HCT116 (cell line): Measurements from ENCODE around the gene SAPCD2. TPM values are rescaled to one million over a fixed set of nuclear protein-coding genes. Genes with fewer than 3 reads are reported as not detected.

Experiments
- ATAC-seq: fragments of 200-7000 bp; cut with Tn5 transposase; 2 replicates; pipeline ENCODE4 v1.9.1; 2020; ENCODE audit warnings: mild to moderate bottlenecking, moderate library complexity
- BruUV-seq: library from RNA; stranded (reverse); fragments of 400-500 nt; replicated peaks from 2 replicates; lab custom pipeline; 2021; lab: Mats Ljungman, UMichigan
- CTCF ChIA-PET: fragments of 300-600 bp; sonication (Branson Sonifier 250); formaldehyde crosslinking; loops from one replicate; lab custom pipeline; 2021; ENCODE audit warnings: antibody characterized with exemption; lab: Charles Lee
- POLR2A ChIA-PET: fragments of 300-600, 350-600 bp; sonication (Branson Sonifier 250); formaldehyde crosslinking; loops from one replicate; lab custom pipeline; 2021; ENCODE audit warnings: antibody characterized with exemption; lab: Charles Lee
- RAD21 ChIA-PET, 2 experiments: fragments of 300-600 bp; sonication (Branson Sonifier 250); formaldehyde crosslinking; loops; one replicate each; lab custom pipeline; 2023; ENCODE audit warnings: low total read pairs in 2 of 2; ENCODE audit not compliant: uncharacterized antibody in 2 of 2, unreplicated experiment in 2 of 2, low non-redundant PET in 1 of 2; lab: Charles Lee
- DNase-seq: peaks from one replicate; pipeline ENCODE4 v3.0.0-alpha.2; 2010; ENCODE audit warnings: low read depth, low spot score
- H2AFZ ChIP-seq: fragments of 200-600 bp; shearing (Covaris generic), sonication (generic); 2 replicates; pipeline ENCODE4 v1.6.1; 2017; ENCODE audit warnings: low read depth, mixed run types, mixed read lengths, antibody characterized with exemption, low read length; ENCODE audit not compliant: poor library complexity, severe bottlenecking
- H3K27ac ChIP-seq: 2 replicates; pipeline ENCODE4 v1.5.1; 2012; ENCODE audit warnings: low read depth, low read length
- H3K27me3 ChIP-seq: fragments of 200-600 bp; sonication (generic); 2 replicates; pipeline ENCODE4 v1.6.1; 2016; ENCODE audit warnings: mixed run types, low read length, mixed read lengths; ENCODE audit not compliant: insufficient read depth
- H3K36me3 ChIP-seq, 2 experiments: fragments of 200-500 bp in 1 of 2; fragments of 200-600 bp in 1 of 2; sonication (Bioruptor generic) in 1 of 2; sonication (generic) in 1 of 2; 2 replicates each; pipeline versions ENCODE4 v1.5.1 to v1.6.1; 2014 to 2016; ENCODE audit warnings: low read length in 2 of 2, inconsistent platforms in 1 of 2, mixed read lengths in 1 of 2, mixed run types in 1 of 2; ENCODE audit not compliant: insufficient read depth in 2 of 2, control insufficient read depth in 1 of 2
- H3K4me1 ChIP-seq, 2 experiments: fragments of 200-600 bp in 1 of 2; sonication (generic) in 1 of 2; 2 replicates each; pipeline versions ENCODE4 v1.5.1 to v1.6.1; 2012 to 2017; ENCODE audit warnings: low read length in 2 of 2, inconsistent platforms in 1 of 2, mild to moderate bottlenecking in 1 of 2, mixed read lengths in 1 of 2, mixed run types in 1 of 2, moderate library complexity in 1 of 2; ENCODE audit not compliant: insufficient read depth in 2 of 2, control insufficient read depth in 1 of 2
- H3K4me2 ChIP-seq: fragments of 200-600 bp; sonication (generic); 2 replicates; pipeline ENCODE4 v1.6.1; 2017; ENCODE audit warnings: mixed run types, low read length, mixed read lengths
- H3K4me3 ChIP-seq, 2 experiments: fragments of 200-600 bp in 1 of 2; sonication (generic) in 1 of 2; replicated peaks in 1 of 2; 2 replicates each; pipeline ENCODE4 v1.5.1; 2011 to 2016; ENCODE audit warnings: low read length in 2 of 2, control low read depth in 1 of 2, low read depth in 1 of 2, mild to moderate bottlenecking in 1 of 2, mixed read lengths in 1 of 2, mixed run types in 1 of 2
- H3K79me2 ChIP-seq: fragments of 200-600 bp; sonication (generic); 2 replicates; pipeline ENCODE4 v1.6.1; 2017; ENCODE audit warnings: mild to moderate bottlenecking, mixed run types, low read length, moderate library complexity, mixed read lengths; ENCODE audit not compliant: insufficient read depth
- H3K9ac ChIP-seq: fragments of 200-600 bp; sonication (generic); 2 replicates; pipeline ENCODE4 v1.6.1; 2016; ENCODE audit warnings: low read length, mixed read lengths
- H3K9me2 ChIP-seq: fragments of 200-600 bp; sonication (generic), shearing (Covaris generic); 2 replicates; pipeline ENCODE4 v1.6.1; 2017; ENCODE audit warnings: mixed run types, mild to moderate bottlenecking, moderate library complexity; ENCODE audit not compliant: insufficient read depth
- H3K9me3 ChIP-seq, 2 experiments: fragments of 200-500 bp in 1 of 2; fragments of 200-600 bp in 1 of 2; sonication (Bioruptor generic) in 1 of 2; sonication (generic) in 1 of 2; 2 replicates each; pipeline ENCODE4 v1.6.1; 2014 to 2017; ENCODE audit warnings: low read length in 2 of 2, mixed read lengths in 2 of 2, inconsistent platforms in 1 of 2, low read depth in 1 of 2, mild to moderate bottlenecking in 1 of 2, mixed run types in 1 of 2, moderate library complexity in 1 of 2; ENCODE audit not compliant: control insufficient read depth in 1 of 2, insufficient read depth in 1 of 2
- H4K20me1 ChIP-seq: fragments of 200-600 bp; sonication (generic), shearing (Covaris generic); 2 replicates; pipeline ENCODE4 v1.6.1; 2017; ENCODE audit warnings: mixed run types, mild to moderate bottlenecking, moderate library complexity; ENCODE audit not compliant: insufficient read depth
- EGR1 ChIP-seq: IDR thresholded peaks from 2 replicates; pipeline ENCODE4 v1.6.1; 2012; ENCODE audit warnings: low read depth
- ELF1 ChIP-seq: IDR thresholded peaks from 2 replicates; pipeline ENCODE4 v1.6.1; 2012; ENCODE audit warnings: low read depth, borderline replicate concordance
- POLR2AphosphoS5 ChIP-seq: IDR thresholded peaks from 2 replicates; pipeline ENCODE4 v1.6.1; 2011; ENCODE audit warnings: mild to moderate bottlenecking, low read depth, low read length, moderate library complexity
- TCF7L2 ChIP-seq: IDR thresholded peaks from 2 replicates; pipeline ENCODE4 v1.7.0; 2011; ENCODE audit warnings: borderline replicate concordance, inconsistent platforms; ENCODE audit not compliant: insufficient read depth, insufficient read length; ENCODE audit errors: extremely low read depth
- intact Hi-C: fragments of 100-400 bp; cut with micrococcal nuclease; formaldehyde crosslinking; loops from 2 replicates; pipeline ENCODE4 v1.10.0; 2022
- total RNA-seq: library from RNA; stranded (reverse); gene quantifications from one replicate; pipeline ENCODE4 v1.2.1, GENCODE V29; 2021; ENCODE audit not compliant: unreplicated experiment
- TF ChIP-seq, protein P1 (sequence below), 3 experiments: fragments of 200-600 bp in 1 of 3; sonication (generic) in 1 of 3; IDR thresholded peaks in 2 of 3; conservative IDR thresholded peaks in 1 of 3; 2 replicates each; pipeline ENCODE4 v1.5.1; 2012 to 2017; ENCODE audit warnings: low read depth in 2 of 3, low read length in 2 of 3, antibody characterized with exemption in 1 of 3, borderline replicate concordance in 1 of 3, control low read depth in 1 of 3, mild to moderate bottlenecking in 1 of 3, mixed read lengths in 1 of 3, mixed run types in 1 of 3, moderate library complexity in 1 of 3; ENCODE audit not compliant: insufficient read depth in 1 of 3

The SAPCD2 gene
- total RNA-seq, 1 experiment from 2014 or later = 71.7 TPM

DNA sequence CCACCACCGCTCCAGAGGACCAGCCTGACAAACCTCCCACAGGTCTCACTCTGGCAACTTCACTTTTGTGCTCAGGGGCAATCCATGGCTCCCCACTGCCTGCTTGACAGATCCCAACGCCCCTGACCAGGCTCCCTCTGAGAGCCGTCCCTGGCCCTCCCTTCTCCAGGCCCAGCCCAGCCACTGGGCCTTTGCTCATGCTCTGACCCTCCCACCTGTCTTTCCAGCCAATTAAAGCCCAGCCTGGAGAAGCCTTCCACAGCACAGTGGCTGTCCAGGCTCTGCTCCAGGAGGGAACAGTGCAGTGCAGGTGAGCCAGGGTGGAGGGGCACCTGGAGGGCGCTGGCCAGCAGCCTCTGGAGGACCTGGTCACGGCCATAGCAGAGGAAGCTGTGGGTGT lies 19.8 kb downstream of the SAPCD2 start:
- Histone ChIP-seq H3K79me2 (no peaks in the 10 kb centered on the region), H3K4me3 (no peak overlapping the region), H4K20me1 (no peaks in the 10 kb centered on the region), H3K27ac (no peak overlapping the region), H3K9me2 (no peaks in the 10 kb centered on the region), H3K27me3 (no peaks in the 10 kb centered on the region), H3K4me1 (peaks cover 14 to 34% of the 10 kb centered on the region in 2 experiments), H3K9me3 (no peaks in the 10 kb centered on the region), H3K9ac (no peak overlapping the region), H3K4me2 (no peak overlapping the region), H2AFZ (no peak overlapping the region), H3K36me3 (no peaks in the 10 kb centered on the region)
- ChIA-PET RAD21 (no interaction called here), POLR2A (no interaction called here), CTCF (no interaction called here)
- DNase-seq (no peak), ATAC-seq (no peak)
- TF ChIP-seq ELF1 = no peak
- TF ChIP-seq EGR1 = no peak
- no peak for TF ChIP-seq POLR2AphosphoS5
- intact Hi-C loops = loop anchor here (1.0 kb wide), 1 partner anchor 14 kb away; no protein-coding TSS in a partner anchor
- no TSS peak for BruUV-seq

DNA sequence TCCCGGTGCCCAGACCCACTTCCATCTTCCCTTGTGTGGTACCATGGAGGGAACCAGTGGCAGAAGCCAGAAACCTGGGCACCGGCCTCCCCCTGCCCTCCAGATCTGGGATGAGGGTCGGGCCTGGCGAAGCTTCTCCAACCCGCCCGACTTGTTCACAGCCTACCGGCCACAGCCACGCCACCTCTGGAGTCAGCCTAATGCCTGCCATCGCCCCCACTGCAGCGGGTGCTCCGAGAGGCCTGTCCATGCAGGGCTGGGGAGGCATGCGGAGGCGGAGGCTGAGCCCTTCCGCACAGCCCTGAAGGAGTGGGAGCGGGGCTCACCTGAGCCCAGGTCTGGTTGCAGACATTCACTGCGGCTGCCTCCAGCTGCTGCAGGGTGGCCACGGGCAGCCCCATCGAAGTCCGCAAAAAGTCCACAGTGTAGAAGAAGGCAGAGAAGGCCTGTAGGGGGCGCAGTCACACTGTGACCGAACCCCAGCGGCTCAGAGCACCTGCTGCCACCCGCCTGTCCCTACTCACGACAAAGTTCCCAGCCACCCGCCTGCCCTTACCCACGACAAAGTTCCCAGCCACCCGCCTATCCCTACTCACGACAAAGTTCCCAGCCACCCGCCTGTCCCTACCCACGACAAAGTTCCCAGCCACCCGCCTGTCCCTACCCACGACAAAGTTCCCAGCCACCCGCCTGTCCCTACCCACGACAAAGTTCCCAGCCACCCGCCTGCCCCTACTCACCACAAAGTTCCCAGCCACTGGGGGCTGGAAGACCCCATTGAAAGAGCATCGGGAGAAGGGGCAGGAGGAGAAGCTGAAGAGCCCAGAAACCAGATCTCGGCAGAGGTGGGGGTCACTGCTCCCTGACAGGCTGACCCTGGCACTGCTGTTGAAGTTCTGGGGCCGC lies 20.6 kb downstream of the SAPCD2 start:
- BruUV-seq = no TSS peak
- Histone ChIP-seq H3K27me3 (no peaks in the 10 kb centered on the region), H3K4me1 (peaks cover 11 to 32% of the 10 kb centered on the region in 2 experiments), H2AFZ (no peak overlapping the region), H4K20me1 (no peaks in the 10 kb centered on the region), H3K4me2 (no peak overlapping the region), H3K9me3 (no peaks in the 10 kb centered on the region), H3K9me2 (no peaks in the 10 kb centered on the region), H3K27ac (no peak overlapping the region), H3K4me3 (no peak overlapping the region), H3K36me3 (no peaks in the 10 kb centered on the region), H3K9ac (no peak overlapping the region), H3K79me2 (peaks cover 7% of the 10 kb centered on the region; the same call in 1 of the 2 replicates)
- ChIA-PET POLR2A (no interaction called here), CTCF (interaction anchor here (0.6 to 1.8 kb wide), 5 partner anchors 15 to 187 kb away, joined by 3 to 10 read pairs (median 5); no protein-coding TSS in a partner anchor), RAD21 (no interaction called here)
- ATAC-seq (peak; percentile 33), DNase-seq (no peak)
- TF ChIP-seq, protein P1, sequence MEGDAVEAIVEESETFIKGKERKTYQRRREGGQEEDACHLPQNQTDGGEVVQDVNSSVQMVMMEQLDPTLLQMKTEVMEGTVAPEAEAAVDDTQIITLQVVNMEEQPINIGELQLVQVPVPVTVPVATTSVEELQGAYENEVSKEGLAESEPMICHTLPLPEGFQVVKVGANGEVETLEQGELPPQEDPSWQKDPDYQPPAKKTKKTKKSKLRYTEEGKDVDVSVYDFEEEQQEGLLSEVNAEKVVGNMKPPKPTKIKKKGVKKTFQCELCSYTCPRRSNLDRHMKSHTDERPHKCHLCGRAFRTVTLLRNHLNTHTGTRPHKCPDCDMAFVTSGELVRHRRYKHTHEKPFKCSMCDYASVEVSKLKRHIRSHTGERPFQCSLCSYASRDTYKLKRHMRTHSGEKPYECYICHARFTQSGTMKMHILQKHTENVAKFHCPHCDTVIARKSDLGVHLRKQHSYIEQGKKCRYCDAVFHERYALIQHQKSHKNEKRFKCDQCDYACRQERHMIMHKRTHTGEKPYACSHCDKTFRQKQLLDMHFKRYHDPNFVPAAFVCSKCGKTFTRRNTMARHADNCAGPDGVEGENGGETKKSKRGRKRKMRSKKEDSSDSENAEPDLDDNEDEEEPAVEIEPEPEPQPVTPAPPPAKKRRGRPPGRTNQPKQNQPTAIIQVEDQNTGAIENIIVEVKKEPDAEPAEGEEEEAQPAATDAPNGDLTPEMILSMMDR (IDR thresholded peaks at IDR 0.05 in 2 of 3, conservative IDR thresholded peaks at IDR 0.05 in 1 of 3; ENCODE audit: borderline replicate concordance in 1 of 3, insufficient read depth in 1 of 3, low read depth in 2 of 3, low read length in 2 of 3) = peak in 2 of 3 experiments; percentile 58 to 63; a peak in 4 of 6 replicates
- no peak for TF ChIP-seq TCF7L2
- intact Hi-C loops = loop anchor here (1.0 to 5.0 kb wide), 2 partner anchors 15 to 178 kb away; partner anchors contain the start of genes CYSRT1 and RNF224
